ENCODE results near the gene GIMAP5. TPM values are rescaled to one million over a fixed set of nuclear protein-coding genes. Genes with fewer than 3 reads are reported as not detected.

GIMAP5 gene
- total and polyA plus RNA-seq, 9 of the 15 experiments (the other 6 are each of a cell fraction or from before 2014, with no cell fraction given): 0.35 TPM; not detected in 8

- in situ Hi-C loops (cut with MboI): no loop called here
- FAIRE-seq (no peak), ATAC-seq (peak; percentile 55), DNase-seq (ENCODE audit: extremely low read depth in 1 of 4, low spot score in 3 of 4) (no peak)
- WGBS (ENCODE audit: insufficient coverage, low coverage, missing lambda C conversion rate): 4% methylated on average over 6 of the region's 6 CpGs
- TF ChIP-seq SAFB (IDR thresholded peaks at IDR 0.05; ENCODE audit: borderline replicate concordance, low read depth, low read length) (no peak), ZNF707 (CRISPR knock-in tag; conservative IDR thresholded peaks at IDR 0.05) (no peak), ZNF134 (CRISPR knock-in tag; conservative IDR thresholded peaks at IDR 0.05) (no peak), SP1 (CRISPR knock-in tag; IDR thresholded peaks at IDR 0.05) (no peak), PRMT5 (CRISPR knock-in tag; IDR thresholded peaks at IDR 0.05) (no peak), ETS2 (tag; IDR thresholded peaks at IDR 0.05; ENCODE audit: borderline replicate concordance, poor library complexity, severe bottlenecking) (no peak), KDM4B (IDR thresholded peaks at IDR 0.05; ENCODE audit: borderline replicate concordance in 2 of 2, low read depth in 1 of 2) (no peak)
- TF ChIP-seq, protein P1, sequence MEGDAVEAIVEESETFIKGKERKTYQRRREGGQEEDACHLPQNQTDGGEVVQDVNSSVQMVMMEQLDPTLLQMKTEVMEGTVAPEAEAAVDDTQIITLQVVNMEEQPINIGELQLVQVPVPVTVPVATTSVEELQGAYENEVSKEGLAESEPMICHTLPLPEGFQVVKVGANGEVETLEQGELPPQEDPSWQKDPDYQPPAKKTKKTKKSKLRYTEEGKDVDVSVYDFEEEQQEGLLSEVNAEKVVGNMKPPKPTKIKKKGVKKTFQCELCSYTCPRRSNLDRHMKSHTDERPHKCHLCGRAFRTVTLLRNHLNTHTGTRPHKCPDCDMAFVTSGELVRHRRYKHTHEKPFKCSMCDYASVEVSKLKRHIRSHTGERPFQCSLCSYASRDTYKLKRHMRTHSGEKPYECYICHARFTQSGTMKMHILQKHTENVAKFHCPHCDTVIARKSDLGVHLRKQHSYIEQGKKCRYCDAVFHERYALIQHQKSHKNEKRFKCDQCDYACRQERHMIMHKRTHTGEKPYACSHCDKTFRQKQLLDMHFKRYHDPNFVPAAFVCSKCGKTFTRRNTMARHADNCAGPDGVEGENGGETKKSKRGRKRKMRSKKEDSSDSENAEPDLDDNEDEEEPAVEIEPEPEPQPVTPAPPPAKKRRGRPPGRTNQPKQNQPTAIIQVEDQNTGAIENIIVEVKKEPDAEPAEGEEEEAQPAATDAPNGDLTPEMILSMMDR (IDR thresholded peaks at IDR 0.05 in 2 of 3, conservative IDR thresholded peaks at IDR 0.05 in 1 of 3; ENCODE audit: insufficient read depth in 2 of 3, low read depth in 1 of 3, low read length in 3 of 3): peak in 1 of 3 experiments; percentile 33; a peak in 2 of 6 replicates
- BruUV-seq (replicated peaks): no TSS peak
- no peak overlapping the region for H3K4me3 ChIP-seq
- no peaks in the 10 kb centered on the region for H3K4me1 ChIP-seq (replicated peaks in 1 of 2; ENCODE audit: control insufficient read depth in 2 of 2, insufficient read depth in 2 of 2, low read length in 2 of 2)
- no peak overlapping the region for H3K27ac ChIP-seq (ENCODE audit: extremely low read depth, low read depth, low read length)
- no peak overlapping the region for H3K9ac ChIP-seq (ENCODE audit: insufficient read depth in 1 of 2, low read depth in 2 of 2, low read length in 2 of 2)
- H3K9me1 ChIP-seq (ENCODE audit: control insufficient read depth, insufficient read depth, low read length): no peaks in the 10 kb centered on the region
- no peaks in the 10 kb centered on the region for H3K79me2 ChIP-seq (ENCODE audit: control insufficient read depth, insufficient read depth, low read length)
- H4K20me1 ChIP-seq (replicated peaks; ENCODE audit: control insufficient read depth, insufficient read depth, low read length): no peaks in the 10 kb centered on the region
- ChIA-PET POLR2A (no interaction called here), CTCF (ENCODE audit: low intra/inter-chr PET ratio) (no interaction called here)
- intact Hi-C loops (cut with micrococcal nuclease): no loop called here
- H3K9me3 ChIP-seq (replicated peaks; ENCODE audit: control insufficient read depth, insufficient read depth, low read depth, low read length): no peaks in the 10 kb centered on the region
- H3K36me3 ChIP-seq (ENCODE audit: control insufficient read depth, insufficient read depth, low read length): no peaks in the 10 kb centered on the region
- H2AFZ ChIP-seq (ENCODE audit: low read depth, low read length): no peak overlapping the region
- no peak overlapping the region for H3K4me2 ChIP-seq (ENCODE audit: insufficient read depth, low read length)
- H3K27me3 ChIP-seq (ENCODE audit: control insufficient read depth in 2 of 2, insufficient read depth in 2 of 2, low read length in 2 of 2): peaks cover 8 to 16% of the 10 kb centered on the region in 2 experiments; a peak in 3 of 5 replicates
Observed at GRCh38 chr7:150688630-150689029, 48.6 kb upstream of the GIMAP5 start.

Data from K562 (cell line).